ENCODE results near the gene SPATA17.
"Not testable (repeated sequence)": the region's sequence is repeated elsewhere in the genome, so short reads cannot be mapped to it uniquely, and the experiment has no call there.

SPATA17 gene

GRCh38 chr1:217687511-217687910 is 56.4 kb downstream of the SPATA17 start:
- DNase-seq, result no peak

GRCh38 chr1:217696140-217696539 is 65.0 kb downstream of the SPATA17 start:
- not testable (repeated sequence) for DNase-seq

GRCh38 chr1:217703326-217703725 is 72.2 kb downstream of the SPATA17 start:
- no peak for DNase-seq

GRCh38 chr1:217712925-217713597 is 81.9 kb downstream of the SPATA17 start:
- DNase-seq, result no peak

GRCh38 chr1:217715681-217716080 is 84.5 kb downstream of the SPATA17 start:
- no peak for DNase-seq

- DNase-seq, result no peak
These were observed 86.8 kb downstream of the SPATA17 start for GRCh38 chr1:217717959-217718358.

- no peak for DNase-seq
These were observed 87.7 kb downstream of the SPATA17 start for GRCh38 chr1:217718873-217719272.

GRCh38 chr1:217721692-217722091 is 90.5 kb downstream of the SPATA17 start:
- DNase-seq, result no peak

- no peak for DNase-seq
These were observed 103.8 kb downstream of the SPATA17 start for GRCh38 chr1:217734973-217735372.

GRCh38 chr1:217747156-217747769 is 116.1 kb downstream of the SPATA17 start:
- DNase-seq, result no peak

GRCh38 chr1:217769768-217770167 is 138.6 kb downstream of the SPATA17 start:
- no peak for DNase-seq

- DNase-seq, result no peak
These were observed 139.8 kb downstream of the SPATA17 start for GRCh38 chr1:217770918-217771317.

GRCh38 chr1:217776693-217777092 is 145.5 kb downstream of the SPATA17 start:
- DNase-seq, result no peak

GRCh38 chr1:217781056-217781455 is 149.9 kb downstream of the SPATA17 start:
- DNase-seq, result no peak

GRCh38 chr1:217791091-217791490 is 159.9 kb downstream of the SPATA17 start:
- DNase-seq, result no peak

GRCh38 chr1:217805792-217806191 is 174.6 kb downstream of the SPATA17 start:
- DNase-seq, result no peak

GRCh38 chr1:217812175-217812574 is 181.0 kb downstream of the SPATA17 start:
- no peak for DNase-seq

GRCh38 chr1:217813031-217813430 is 181.9 kb downstream of the SPATA17 start:
- DNase-seq, result no peak

- DNase-seq, result no peak
These were observed 206.5 kb downstream of the SPATA17 start for GRCh38 chr1:217837691-217838090.

GRCh38 chr1:217839161-217839560 is 208.0 kb downstream of the SPATA17 start:
- no peak for DNase-seq

GRCh38 chr1:217846733-217847132 is 215.6 kb downstream of the SPATA17 start:
- DNase-seq, result no peak

GRCh38 chr1:217847643-217848042 is 216.5 kb downstream of the SPATA17 start:
- DNase-seq, result no peak

- no peak for DNase-seq
These were observed 225.3 kb downstream of the SPATA17 start for GRCh38 chr1:217856342-217857034.

GRCh38 chr1:217857061-217857460 is 225.9 kb downstream of the SPATA17 start:
- DNase-seq, result no peak

Data from activated CD4-positive, alpha-beta T cell treated with anti-CD3 and anti-CD28 coated beads, Interleukin-2, amount 50 U/mL, for 4 hours (primary cell).